HTR-8/SVneo (cell line): ENCODE results near the gene TEX36.
"Not testable (repeated sequence)": the region's sequence is repeated elsewhere in the genome, so short reads cannot be mapped to it uniquely, and the experiment has no call there.

Experiments used
- DNase-seq: peaks from one replicate; pipeline ENCODE4 v3.0.0; 2011; ENCODE audit warnings: low spot score, mixed read lengths; ENCODE audit not compliant: insufficient read length
- FAIRE-seq: peaks from 2 replicates; lab custom pipeline; 2011; peaks lifted over from hg19 to GRCh38; lab: Jason Lieb, UNC

The TEX36 gene, protein sequence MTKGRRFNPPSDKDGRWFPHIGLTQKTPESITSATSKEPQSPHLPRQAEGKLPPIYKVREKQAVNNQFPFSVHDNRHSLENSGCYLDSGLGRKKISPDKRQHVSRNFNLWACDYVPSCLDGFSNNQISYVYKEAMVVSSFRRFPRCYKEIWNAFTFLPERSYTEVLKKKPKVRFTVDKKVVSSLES

DNA sequence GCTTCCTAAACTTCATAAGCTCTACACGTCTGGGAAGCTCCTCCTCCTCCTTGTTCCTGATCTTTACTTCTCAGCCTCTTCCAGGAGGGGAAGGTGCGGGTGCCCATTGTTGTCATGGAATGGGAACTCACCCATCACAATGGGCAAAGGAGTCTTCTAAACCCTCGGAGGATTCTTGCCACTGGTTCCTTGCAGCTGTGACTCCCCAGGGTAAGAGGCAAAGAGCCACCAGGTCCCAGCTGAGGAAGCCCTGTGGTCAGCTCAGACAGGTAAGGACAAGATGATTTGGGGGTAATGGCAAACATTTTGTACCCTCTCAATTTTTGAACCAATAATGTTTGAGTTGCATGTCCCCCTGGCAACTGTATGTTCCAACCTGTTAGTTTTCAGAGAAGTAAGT lies at the start of gene TEX36:
TSS of gene TEX36 (minus strand) at position 101 of the 400 bp plus-strand sequence. CDS start 174 bp downstream, outside the sequence.
- FAIRE-seq (no peak), DNase-seq (no peak)

DNA sequence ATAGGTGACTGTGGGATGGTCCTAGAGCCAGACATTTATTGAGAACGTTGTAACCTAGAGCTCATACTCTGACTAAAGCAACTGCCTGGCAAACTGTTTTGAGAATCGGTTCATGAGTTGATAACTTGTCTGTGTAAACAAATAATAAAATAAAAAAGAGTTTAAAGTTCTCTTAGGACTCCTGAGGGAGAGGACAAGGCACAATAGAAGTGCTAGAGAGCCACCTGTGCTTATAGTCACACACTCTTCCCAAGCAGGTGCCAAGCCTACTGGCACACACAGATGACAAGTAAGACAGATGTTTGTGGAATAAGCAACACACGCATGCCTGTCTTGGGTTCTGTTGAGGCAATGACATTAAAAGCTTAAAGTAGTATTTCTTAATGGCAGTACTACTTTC lies 44.5 kb upstream of the TEX36 start:
- DNase-seq = no peak
- no peak for FAIRE-seq

DNA sequence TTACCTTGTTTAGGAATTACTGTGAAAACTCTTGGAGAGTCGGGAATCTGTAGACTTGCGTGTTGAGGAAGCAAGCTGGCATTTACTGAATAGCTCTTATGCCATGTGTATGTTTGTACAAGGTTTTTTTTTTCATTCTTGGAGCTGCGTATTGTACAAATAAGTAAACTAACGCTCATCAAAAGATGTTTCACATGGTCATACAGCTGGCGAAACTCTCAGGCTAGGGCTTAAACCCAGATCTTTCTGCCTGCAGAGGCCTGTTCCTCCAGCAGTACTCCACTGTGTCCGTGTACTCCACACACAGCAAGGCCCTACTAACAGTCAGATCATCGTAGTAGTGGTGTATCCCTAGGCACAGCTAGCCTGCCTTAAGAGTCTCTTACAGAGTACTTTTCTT lies 44.0 kb upstream of the TEX36 start:
- FAIRE-seq = no peak
- DNase-seq = no peak

DNA sequence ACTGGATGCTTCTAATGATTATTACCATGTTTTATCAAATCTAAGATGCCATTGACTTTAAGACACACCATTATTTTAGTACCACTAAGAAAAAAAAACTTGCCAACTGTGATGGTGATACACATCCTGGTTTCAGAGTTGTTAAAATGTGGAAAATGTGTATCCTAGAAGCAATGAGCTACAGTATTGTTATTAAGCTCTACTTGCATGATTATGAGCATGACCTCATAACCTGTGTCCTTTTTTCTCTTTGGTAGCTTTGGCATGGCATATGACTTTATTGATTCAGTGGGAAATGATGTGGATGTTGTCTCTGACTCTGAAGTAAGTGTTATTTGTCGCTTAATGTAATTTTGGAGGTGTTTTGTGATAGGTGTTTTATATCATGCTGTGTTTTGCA lies 39.8 kb upstream of the TEX36 start:
- FAIRE-seq (no peak), DNase-seq (no peak)

DNA sequence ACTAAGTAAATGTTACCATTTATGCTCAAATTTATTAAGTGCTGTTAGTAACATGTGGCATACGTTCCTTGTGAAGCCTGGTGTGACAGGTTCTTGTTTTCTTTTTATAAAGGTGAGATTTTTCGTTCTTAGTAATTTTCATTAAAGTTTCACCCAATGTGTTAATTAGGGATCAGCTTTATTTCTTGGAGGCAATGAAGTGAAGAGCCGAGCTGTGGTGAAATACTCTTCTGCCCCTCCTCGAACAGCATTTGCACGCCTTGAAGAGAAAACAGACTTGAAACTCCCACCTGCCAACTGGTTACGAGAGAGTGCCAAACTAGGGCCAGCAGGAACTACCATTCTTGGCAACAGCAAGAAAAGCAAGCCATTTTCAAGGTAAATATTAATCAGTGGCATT lies 38.1 kb upstream of the TEX36 start:
- FAIRE-seq = no peak
- DNase-seq = no peak

DNA sequence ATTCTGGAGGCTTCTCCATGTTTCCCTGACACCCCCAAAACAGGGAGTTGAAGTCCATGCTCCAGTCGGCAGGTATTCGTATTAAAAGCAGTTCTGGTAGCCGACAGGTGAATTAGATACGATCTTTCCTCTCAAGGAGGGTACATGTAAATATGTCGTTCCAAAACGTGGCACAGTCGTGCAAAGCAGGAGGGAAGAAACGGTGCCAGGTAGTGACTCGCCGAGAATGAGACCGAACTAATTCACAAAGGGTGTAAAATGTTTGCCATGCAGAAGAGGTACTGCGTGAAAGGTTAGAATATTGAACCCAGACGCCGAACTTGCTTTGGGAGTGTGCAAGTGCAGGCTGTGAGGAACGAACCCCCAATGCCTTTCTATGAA lies 37.0 kb upstream of the TEX36 start:
- no peak for DNase-seq
- no peak for FAIRE-seq

DNA sequence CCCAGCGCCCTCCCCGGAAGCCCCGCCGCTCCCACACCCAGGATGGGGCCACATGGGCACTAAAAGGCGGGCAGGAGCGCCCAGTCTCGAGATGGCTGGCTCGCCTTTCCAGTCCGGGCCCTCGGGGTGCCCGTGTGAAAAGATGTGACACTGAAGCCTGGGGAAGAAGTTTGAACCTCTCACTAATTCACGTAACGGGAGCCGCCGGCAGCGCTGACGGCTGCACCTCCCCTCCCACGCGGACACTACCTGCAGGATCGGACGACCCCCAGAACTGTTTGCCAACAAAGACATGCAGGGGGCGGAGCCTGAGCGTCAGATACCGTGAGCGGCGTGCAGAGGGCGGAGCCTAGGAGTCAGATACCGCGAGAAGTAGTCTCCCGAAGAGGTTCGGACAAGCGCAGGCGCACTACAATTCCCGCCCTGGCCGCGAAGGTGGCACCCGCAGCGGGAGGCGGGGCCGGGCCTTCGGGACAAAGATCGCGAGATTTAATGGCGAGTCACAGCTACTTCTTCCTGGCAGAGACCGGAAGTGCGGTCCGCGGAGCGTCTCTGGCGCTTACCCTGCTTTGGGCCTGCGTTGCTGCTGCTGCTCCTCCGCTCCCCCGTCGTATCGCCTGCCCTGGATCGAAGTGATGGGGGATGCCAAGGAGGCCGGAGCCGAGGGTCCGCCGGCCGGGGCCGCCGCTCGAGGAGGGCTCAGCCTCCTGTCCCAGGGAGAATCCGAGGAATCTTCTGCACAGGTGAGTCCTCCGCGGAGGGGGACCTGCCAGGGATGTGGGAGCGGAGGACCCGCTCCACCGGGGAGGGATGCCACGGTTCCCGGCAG lies 36.4 kb upstream of the TEX36 start, which contains the start of gene EDRF1:
TSS of gene EDRF1 (plus strand) at position 537 of the 829 bp plus-strand sequence. CDS start at position 636, 99 bp downstream.
- DNase-seq (peak; percentile 87), FAIRE-seq (peak; percentile 26)

DNA sequence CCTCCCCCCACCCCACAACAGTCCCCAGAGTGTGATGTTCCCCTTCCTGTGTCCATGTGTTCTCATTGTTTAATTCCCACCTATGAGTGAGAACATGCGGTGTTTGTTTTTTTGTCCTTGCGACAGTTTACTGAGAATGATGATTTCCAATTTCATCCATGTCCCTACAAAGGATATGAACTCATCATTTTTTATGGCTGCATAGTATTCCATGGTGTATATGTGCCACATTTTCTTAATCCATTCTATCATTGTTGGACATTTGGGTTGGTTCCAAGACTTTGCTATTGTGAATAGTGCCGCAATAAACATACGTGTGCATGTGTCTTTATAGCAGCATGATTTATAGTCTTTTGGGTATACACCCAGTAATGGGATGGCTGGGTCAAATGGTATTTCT lies 31.8 kb upstream of the TEX36 start:
- not testable (repeated sequence) for FAIRE-seq, DNase-seq

DNA sequence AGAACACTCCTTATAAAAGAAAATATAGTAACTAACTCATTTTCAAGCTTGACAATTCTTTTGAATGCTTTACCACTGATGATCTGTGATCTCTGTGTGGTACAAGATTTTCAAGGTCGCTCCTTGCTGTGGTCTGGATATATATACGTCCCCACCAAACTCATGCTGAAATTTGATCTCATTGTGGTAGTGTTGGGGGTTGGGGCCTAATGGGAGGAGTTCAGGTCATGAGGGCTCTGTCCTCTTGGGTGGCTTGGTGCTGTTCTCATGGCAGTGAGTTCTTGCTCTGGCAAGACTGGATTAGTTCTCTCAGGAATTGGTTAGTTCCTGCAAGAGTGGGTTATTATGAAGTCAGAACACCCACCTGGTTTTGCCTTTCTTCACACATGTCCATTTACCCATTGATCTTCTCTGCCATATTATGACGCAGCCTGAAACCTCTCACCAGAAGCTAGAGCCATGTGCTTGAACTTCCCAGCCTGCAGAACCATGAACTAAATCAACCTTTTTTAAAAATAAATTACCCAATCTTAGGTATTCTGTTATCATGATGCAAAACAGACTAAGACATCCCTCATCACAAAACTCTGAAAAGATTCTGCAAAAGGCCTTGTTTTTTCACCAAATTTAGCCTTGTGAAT lies 28.3 kb upstream of the TEX36 start:
- FAIRE-seq = no peak

DNA sequence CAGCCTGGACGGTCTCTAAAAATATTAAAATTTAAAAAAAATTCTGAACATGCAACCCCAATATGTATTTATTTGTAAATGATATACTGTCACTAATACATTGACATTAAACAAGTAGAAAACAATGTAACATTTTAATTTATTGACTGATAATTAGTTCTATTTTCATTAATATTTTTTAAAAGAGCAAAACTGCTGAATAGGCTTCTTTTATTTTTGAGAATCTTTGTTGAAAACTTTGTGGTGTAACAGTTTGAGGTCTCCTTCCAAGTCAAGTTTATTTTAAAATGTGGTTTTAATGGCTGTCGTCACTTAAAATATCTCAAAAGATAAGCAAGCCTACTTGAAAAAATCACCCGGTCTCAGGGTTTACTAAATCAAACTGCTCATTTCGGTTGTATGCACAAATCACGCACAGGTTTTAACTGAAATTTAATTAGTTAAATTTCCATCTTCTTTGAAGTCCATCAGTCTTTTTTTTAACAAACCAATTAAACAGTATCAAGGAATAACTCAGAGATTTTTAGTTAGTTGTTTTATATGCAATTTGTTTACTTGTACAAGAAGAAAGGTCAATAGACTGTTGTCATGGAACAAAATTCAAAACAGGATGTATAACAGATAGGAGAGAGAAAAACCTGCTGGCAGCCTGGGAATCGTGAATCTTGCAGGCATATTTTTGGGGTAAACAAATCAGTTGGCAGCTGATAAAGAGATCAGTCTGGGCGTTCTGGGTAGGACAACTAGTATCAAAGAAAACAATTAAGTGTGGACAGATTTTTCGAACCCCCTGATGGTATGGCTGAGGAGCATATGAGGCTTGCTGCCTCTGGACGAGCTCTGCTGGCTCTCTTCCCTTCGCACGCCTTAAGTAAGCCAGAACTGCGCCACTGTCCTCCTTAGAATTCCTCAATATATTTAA lies 26.9 kb upstream of the TEX36 start:
- DNase-seq (no peak), FAIRE-seq (no peak)

More for the DNA sequence above, 28.3 kb upstream of the TEX36 start:
- no peak for DNase-seq

DNA sequence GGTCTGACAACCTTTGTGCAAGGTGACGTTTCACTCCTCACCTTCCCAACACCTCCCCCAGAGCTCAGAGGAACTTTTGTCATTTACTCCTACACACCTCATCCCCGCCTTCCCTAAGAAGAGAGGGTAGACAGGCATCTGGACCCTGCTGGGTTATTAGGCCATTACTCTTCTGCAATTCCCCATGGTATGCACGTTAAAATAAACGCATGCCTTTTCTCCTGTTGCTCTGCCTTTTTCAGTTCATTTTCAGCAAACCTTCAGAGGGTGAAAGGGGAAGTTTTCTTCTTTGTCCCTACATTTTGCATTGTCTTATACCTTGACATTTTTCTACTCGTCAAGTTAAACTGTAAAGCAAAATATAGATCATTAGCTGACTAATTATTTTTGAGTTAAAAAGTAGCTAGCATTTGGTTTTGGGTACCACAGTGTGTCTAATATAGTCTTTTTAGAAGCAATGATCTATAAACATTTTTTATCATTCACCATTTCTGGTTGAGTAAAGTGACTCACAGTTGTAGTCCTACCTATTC lies 26.1 kb upstream of the TEX36 start:
- FAIRE-seq = no peak
- DNase-seq = no peak

DNA sequence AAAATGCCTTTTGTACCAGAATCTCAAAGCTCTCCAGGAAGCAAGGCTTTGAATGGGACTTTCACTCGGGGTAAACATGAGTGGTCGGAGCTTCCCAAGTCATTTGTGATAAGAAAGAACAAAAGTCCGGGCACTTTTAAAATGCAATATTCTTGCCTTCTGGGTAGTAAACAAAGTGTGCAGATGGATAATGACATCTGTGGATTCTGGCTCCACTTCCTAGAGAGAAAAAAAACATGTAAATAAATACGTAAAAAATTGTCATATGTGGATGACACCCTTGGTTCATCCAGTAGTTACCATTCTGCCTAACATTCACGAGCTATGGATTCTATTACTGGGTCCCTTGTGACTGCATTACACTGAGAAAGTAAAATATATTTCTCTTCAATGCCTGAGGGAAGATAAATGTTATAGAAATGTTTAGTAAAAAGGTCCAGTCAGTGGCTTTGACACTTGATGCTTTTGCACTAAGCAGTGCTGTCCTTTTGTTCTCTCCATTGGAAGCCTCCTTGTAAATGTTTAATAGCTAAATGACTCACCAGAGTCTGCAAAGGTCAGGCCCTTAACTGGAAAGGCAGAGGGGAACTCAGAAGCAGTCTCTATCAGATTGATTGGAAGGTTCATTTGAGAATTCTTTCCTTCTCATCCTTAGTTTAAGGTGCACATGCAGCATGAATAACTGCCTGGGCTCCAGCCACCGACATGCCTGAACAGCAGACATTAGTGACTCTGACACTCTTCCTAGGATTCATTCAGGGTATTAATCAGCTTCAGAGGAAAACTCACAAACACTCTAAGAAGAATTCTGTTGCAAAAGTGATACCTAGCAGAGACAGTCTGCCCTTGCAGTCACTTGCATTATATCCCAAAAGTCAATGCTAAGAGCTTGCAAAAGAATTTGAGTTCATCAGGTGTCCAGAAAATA lies 24.8 kb upstream of the TEX36 start:
- no peak for FAIRE-seq
- DNase-seq = peak; percentile 44

DNA sequence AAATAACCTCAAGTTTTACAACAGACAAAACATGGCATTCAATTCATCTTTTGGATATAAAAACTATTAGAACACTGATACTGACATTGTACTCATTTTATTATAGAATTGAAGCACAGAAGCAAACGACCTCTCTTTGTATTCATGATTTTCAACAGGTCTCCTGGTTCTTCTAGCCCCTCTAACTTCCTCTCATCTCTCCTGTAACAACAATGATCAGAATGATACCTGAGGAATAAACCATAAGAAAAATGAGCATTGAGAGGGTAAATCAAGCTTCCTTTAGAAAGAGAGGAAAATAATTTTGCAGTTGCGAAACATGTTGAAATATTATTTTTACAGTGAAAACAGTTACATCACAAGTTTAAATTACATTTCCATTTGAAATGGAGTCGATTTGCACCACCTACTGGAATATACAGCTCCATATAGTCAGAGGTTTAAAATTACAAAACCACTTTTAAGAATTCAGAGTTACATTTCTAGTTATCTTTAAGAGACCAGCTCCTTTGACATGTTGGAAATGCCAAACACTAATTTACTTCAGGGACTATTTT lies 17.5 kb upstream of the TEX36 start:
- no peak for DNase-seq
- no peak for FAIRE-seq

DNA sequence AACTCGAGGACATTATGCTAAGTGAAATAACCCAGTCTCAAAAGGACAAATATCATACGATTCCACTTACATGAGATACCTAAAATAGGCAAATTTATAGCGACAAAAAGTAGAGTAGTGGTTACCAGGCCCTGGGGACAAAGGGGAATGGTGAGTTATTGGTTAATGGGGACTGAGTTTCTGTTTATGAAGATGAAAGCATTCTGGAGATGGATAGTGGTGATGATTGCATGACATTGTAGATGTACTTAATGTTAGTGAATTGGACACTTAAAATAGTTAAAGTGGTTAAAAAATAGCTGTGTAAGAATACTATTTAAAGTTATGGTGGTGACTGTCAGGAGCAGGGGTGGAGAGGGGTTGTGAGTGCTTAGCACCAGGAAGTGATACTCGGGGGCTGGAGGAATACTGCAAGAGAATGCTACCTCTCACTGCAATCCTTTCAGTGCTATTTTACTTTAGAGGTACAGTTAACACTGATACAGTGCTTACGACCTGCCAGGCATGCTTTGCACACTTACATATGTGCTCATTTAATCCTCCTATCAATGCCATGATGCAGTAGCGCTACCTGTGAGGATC lies 16.7 kb upstream of the TEX36 start:
- DNase-seq (no peak), FAIRE-seq (no peak)

DNA sequence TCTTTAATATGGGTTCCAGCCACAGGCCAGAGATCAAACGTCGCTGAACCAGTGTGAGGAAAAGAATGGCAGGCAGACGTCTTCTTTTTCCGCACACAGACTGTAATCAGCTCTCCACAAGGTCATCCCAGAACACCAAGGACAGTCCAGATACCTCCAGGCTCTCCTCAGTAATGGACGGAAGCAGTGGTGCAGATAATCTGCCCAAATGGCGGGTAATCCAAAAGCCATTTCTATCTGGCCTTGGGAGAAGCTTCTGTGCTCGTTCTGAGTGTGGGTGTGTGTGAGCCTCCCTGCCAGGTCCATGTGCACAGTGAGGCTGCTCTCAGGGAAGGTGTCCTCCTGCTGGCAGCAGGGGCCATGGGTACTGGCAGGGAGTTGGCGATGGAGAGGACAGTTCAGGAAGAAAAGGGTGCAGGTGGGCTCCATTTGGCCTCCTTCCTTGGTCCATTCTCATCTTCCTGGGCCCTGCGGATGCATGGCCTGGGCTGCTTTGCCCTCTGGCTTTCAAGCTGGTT lies 15.6 kb upstream of the TEX36 start:
- DNase-seq = no peak
- FAIRE-seq = no peak

DNA sequence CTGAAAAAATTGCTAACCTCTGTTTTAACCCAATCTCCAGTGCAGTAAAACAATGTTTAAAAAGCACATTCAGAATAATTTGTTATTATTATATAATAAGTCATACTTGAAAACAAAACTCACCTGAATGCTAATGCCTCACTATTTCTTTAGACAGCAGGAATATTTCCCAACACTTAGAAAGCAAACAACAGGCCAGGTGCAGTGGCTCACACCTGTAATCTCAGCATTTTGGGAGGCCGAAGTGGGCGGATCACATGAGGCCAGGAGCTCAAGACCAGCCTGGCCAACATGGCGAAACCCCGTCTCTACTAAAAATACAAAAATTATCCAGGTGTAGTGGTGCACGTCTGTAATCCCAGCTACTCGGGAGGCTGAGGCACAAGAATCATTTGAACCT lies 13.9 kb upstream of the TEX36 start:
- FAIRE-seq, DNase-seq: not testable (repeated sequence)

DNA sequence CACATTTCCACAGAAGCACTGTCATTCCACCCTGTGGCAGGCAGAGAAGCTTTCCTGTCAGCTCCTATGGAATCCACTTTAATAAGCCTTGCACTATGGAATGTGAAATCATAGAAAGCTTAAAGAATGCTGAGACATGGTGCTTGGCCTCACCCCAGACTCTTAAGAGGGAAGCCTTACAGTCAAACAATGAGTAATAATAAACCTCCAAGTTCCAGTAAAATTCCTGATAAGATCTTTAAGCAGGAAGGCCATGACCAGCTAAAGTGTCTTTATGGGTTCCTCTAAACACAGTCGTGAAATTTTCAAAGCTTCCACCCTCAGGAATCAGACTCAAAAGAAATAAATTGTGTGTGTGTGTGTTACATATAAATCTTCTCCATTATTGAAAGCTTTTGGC lies 11.9 kb upstream of the TEX36 start:
- no peak for FAIRE-seq

DNA sequence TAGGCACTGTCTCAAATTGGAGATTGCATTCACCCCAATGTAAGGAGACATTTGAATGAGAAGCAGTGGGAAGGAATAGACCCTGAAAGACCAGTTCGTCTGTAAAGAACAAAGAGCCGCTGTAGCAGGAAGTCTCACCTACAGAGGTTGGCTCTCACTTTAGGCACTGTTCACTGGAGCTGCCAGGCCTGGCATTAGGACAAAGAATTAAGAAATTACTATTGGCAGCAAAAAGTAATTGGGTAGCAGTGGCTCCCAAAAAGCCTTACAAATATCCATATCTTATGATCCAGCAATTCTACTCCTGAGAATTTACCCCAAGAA lies 10.5 kb upstream of the TEX36 start:
- no peak for DNase-seq
- no peak for FAIRE-seq

More for the DNA sequence above, 11.9 kb upstream of the TEX36 start:
- DNase-seq = peak; percentile 57
